ENCODE measurements around the gene SHROOM3. TPM values are rescaled to one million over a fixed set of nuclear protein-coding genes. Genes with fewer than 3 reads are reported as not detected.

Gene SHROOM3
- total and polyA plus RNA-seq, 4 donors = 14.4 to 75.1 (median 47.3) TPM

- Histone ChIP-seq H3K4me3 (no peak overlapping the region), H3K9me3 (ENCODE audit: control insufficient read depth in 4 of 4, insufficient read depth in 3 of 4, low read length in 3 of 4) (no peaks in the 10 kb centered on the region), H3K36me3 (ENCODE audit: control insufficient read depth in 4 of 4, insufficient read depth in 4 of 4, low read length in 4 of 4) (no peaks in the 10 kb centered on the region), H3K27ac (ENCODE audit: low read depth in 1 of 2, low read length in 1 of 2) (no peak overlapping the region), H3K9ac (ENCODE audit: insufficient read depth in 1 of 2, low read length in 2 of 2) (no peak overlapping the region), H3K4me1 (ENCODE audit: control insufficient read depth in 5 of 5, insufficient read depth in 5 of 5, low read length in 5 of 5) (peaks cover 0 to 26% (median 6%) of the 10 kb centered on the region in 5 donors), H3K27me3 (ENCODE audit: control insufficient read depth in 3 of 3, insufficient read depth in 3 of 3, low read length in 2 of 3) (no peaks in the 10 kb centered on the region)
- no peak for TF ChIP-seq CTCF (IDR thresholded peaks at IDR 0.05; ENCODE audit: control extremely low read depth, extremely low read depth)
- no peak for ATAC-seq (ENCODE audit: insufficient read depth, low FRiP score)
- WGBS, 2 donors = 70 to 75% methylated on average over 7 of the region's 7 CpGs
- DNase-seq = no peak
Observed at GRCh38 chr4:76799140-76799539, 364.1 kb downstream of the SHROOM3 start.

- no peak overlapping the region for H3K27ac ChIP-seq (ENCODE audit: low read depth in 1 of 2, low read length in 1 of 2)
- H3K4me3 ChIP-seq = no peak overlapping the region
- no peak overlapping the region for H3K9ac ChIP-seq (ENCODE audit: insufficient read depth in 1 of 2, low read length in 2 of 2)
- no peaks in the 10 kb centered on the region for H3K36me3 ChIP-seq (ENCODE audit: control insufficient read depth in 4 of 4, insufficient read depth in 4 of 4, low read length in 4 of 4)
- DNase-seq (no peak), ATAC-seq (ENCODE audit: insufficient read depth, low FRiP score) (no peak)
- no peaks in the 10 kb centered on the region for H3K27me3 ChIP-seq (ENCODE audit: control insufficient read depth in 3 of 3, insufficient read depth in 3 of 3, low read length in 2 of 3)
- H3K9me3 ChIP-seq (ENCODE audit: control insufficient read depth in 4 of 4, insufficient read depth in 3 of 4, low read length in 3 of 4) = no peaks in the 10 kb centered on the region
- no peak for TF ChIP-seq CTCF (IDR thresholded peaks at IDR 0.05; ENCODE audit: control extremely low read depth, extremely low read depth)
- peaks cover 0 to 26% (median 6%) of the 10 kb centered on the region in 5 donors for H3K4me1 ChIP-seq (ENCODE audit: control insufficient read depth in 5 of 5, insufficient read depth in 5 of 5, low read length in 5 of 5)
Observed at GRCh38 chr4:76799718-76800117, 364.7 kb downstream of the SHROOM3 start.

DNA sequence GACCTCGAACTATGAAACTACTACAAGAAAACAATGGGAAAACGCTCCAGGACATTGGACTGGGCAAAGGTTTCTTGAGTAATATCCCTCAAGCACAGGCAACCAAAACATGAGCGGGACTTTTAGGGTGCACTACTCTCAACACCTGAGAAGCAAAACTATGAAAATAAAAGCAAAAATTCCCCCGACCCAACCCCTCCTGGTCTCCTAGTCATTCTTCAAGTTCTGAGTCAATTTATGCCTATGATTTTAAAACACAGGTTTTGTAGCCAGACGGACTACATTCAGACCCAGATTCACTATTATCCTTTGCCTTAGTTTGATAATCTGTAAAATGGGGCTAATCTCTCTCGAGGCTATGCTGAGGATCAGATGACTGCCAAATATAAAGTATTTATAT is 365.9 kb downstream of the SHROOM3 start:
- TF ChIP-seq CTCF (IDR thresholded peaks at IDR 0.05; ENCODE audit: control extremely low read depth, extremely low read depth) = no peak
- WGBS, 2 donors = 86 to 94% methylated on average over 6 of the region's 6 CpGs

DNA sequence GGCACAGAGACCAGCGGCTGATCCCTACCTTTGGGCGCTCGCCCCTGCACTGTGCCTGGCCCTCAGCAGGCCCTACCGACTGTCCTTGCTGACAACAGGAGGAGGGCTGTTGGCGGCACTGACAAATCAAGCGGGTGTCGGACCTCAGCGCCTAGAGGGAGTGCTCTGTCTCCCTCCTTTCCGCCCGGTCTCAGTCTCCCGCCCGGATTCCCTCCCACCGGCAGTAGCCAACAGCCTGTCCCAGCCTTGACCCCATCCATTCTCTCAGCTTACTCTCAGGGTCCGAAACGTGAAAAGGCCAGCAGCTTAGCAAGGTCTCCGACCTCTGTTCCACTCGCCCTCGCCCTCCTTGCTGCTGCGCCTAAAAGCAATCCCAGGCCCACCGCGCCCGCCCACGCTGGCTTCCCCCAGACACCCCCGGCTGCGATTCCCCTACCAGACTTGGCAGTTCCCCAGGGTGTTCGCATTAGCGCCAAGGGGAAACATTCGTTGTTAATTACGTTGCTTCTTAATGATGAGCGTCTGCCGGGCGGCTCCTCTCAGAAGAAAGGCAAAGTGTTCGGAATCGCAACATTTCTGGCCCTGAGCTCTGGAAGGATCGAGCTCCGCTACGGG is 366.7 kb downstream of the SHROOM3 start:
- no peak overlapping the region for H3K4me3 ChIP-seq
- 63 to 67% methylated on average over 37 of the region's 37 CpGs for WGBS, 2 donors
- no peaks in the 10 kb centered on the region for H3K36me3 ChIP-seq (ENCODE audit: control insufficient read depth in 4 of 4, insufficient read depth in 4 of 4, low read length in 4 of 4)
- peak overlapping the region; percentile 33 to 56 for H3K9ac ChIP-seq (ENCODE audit: insufficient read depth in 1 of 2, low read length in 2 of 2)
- TF ChIP-seq CTCF (IDR thresholded peaks at IDR 0.05; ENCODE audit: control extremely low read depth, extremely low read depth) = no peak
- H3K4me1 ChIP-seq (ENCODE audit: control insufficient read depth in 5 of 5, insufficient read depth in 5 of 5, low read length in 5 of 5) = peaks cover 0 to 26% (median 6%) of the 10 kb centered on the region in 5 donors
- peak overlapping the region in 1 of 2 donors; percentile 48 for H3K27ac ChIP-seq (ENCODE audit: low read depth in 1 of 2, low read length in 1 of 2)
- H3K27me3 ChIP-seq (ENCODE audit: control insufficient read depth in 3 of 3, insufficient read depth in 3 of 3, low read length in 2 of 3) = no peaks in the 10 kb centered on the region
- peak in 2 of 3 donors; percentile 64 to 67 for DNase-seq
- ATAC-seq (ENCODE audit: insufficient read depth, low FRiP score) = no peak
- no peaks in the 10 kb centered on the region for H3K9me3 ChIP-seq (ENCODE audit: control insufficient read depth in 4 of 4, insufficient read depth in 3 of 4, low read length in 3 of 4)

More for the DNA sequence above, 365.9 kb downstream of the SHROOM3 start:
- H3K4me3 ChIP-seq = no peak overlapping the region
- no peaks in the 10 kb centered on the region for H3K36me3 ChIP-seq (ENCODE audit: control insufficient read depth in 4 of 4, insufficient read depth in 4 of 4, low read length in 4 of 4)
- H3K9me3 ChIP-seq (ENCODE audit: control insufficient read depth in 4 of 4, insufficient read depth in 3 of 4, low read length in 3 of 4) = no peaks in the 10 kb centered on the region
- H3K4me1 ChIP-seq (ENCODE audit: control insufficient read depth in 5 of 5, insufficient read depth in 5 of 5, low read length in 5 of 5) = peaks cover 0 to 26% (median 6%) of the 10 kb centered on the region in 5 donors
- H3K27me3 ChIP-seq (ENCODE audit: control insufficient read depth in 3 of 3, insufficient read depth in 3 of 3, low read length in 2 of 3) = no peaks in the 10 kb centered on the region
- H3K27ac ChIP-seq (ENCODE audit: low read depth in 1 of 2, low read length in 1 of 2) = no peak overlapping the region
- no peak for DNase-seq
- no peak overlapping the region for H3K9ac ChIP-seq (ENCODE audit: insufficient read depth in 1 of 2, low read length in 2 of 2)
- ATAC-seq (ENCODE audit: insufficient read depth, low FRiP score) = no peak
